ENCODE results near the gene TP73. TPM values are rescaled to one million over a fixed set of nuclear protein-coding genes. Genes with fewer than 3 reads are reported as not detected.

TP73 gene
- total RNA-seq, 3 donors from 2014 or later: 0.66 to 1.0 TPM; not detected in 1

- Histone ChIP-seq H3K9me3 (no peaks in the 10 kb centered on the region), H3K27ac (no peak overlapping the region), H3K4me3 (no peak overlapping the region), H3K4me1 (no peaks in the 10 kb centered on the region), H3K36me3 (no peaks in the 10 kb centered on the region), H3K27me3 (peaks cover 0 to 27% of the 10 kb centered on the region in 2 donors)
- TF ChIP-seq POLR2A (IDR thresholded peaks at IDR 0.05) (no peak), POLR2AphosphoS5 (IDR thresholded peaks at IDR 0.05) (no peak), CTCF (IDR thresholded peaks at IDR 0.05) (no peak)
- DNase-seq (ENCODE audit: low spot score in 2 of 2): no peak
- intact Hi-C loops (cut with DNase I; ENCODE audit: low total_unique reads): no loop called here
Observed at GRCh38 chr1:3674100-3675094, 22.1 kb downstream of the TP73 start.

- no peak overlapping the region for H3K4me3 ChIP-seq
- H3K9me3 ChIP-seq: no peaks in the 10 kb centered on the region
Observed at GRCh38 chr1:3675436-3675835, 23.1 kb downstream of the TP73 start.

GRCh38 chr1:3676581-3677470, 24.5 kb downstream of the TP73 start:
- H3K4me3 ChIP-seq: no peak overlapping the region
- no peak overlapping the region for H3K27ac ChIP-seq
- no peaks in the 10 kb centered on the region for H3K9me3 ChIP-seq
- no peak for TF ChIP-seq POLR2A (IDR thresholded peaks at IDR 0.05)
- TF ChIP-seq POLR2AphosphoS5 (IDR thresholded peaks at IDR 0.05): no peak
- no peak for TF ChIP-seq CTCF (IDR thresholded peaks at IDR 0.05)
- no peaks in the 10 kb centered on the region for H3K4me1 ChIP-seq
- no peaks in the 10 kb centered on the region for H3K36me3 ChIP-seq
- no peak for DNase-seq (ENCODE audit: low spot score in 2 of 2)
- intact Hi-C loops (cut with DNase I; ENCODE audit: low total_unique reads): no loop called here
- H3K27me3 ChIP-seq: peaks cover 0 to 17% of the 10 kb centered on the region in 2 donors

More at GRCh38 chr1:3675436-3675835, 23.1 kb downstream of the TP73 start:
- no peaks in the 10 kb centered on the region for H3K36me3 ChIP-seq
- DNase-seq (ENCODE audit: low spot score in 2 of 2): no peak
- intact Hi-C loops (cut with DNase I; ENCODE audit: low total_unique reads): no loop called here
- no peak overlapping the region for H3K27ac ChIP-seq
- no peaks in the 10 kb centered on the region for H3K4me1 ChIP-seq
- TF ChIP-seq POLR2AphosphoS5 (IDR thresholded peaks at IDR 0.05) (no peak), CTCF (IDR thresholded peaks at IDR 0.05) (no peak), POLR2A (IDR thresholded peaks at IDR 0.05) (no peak)
- H3K27me3 ChIP-seq: peaks cover 0 to 26% of the 10 kb centered on the region in 2 donors

- intact Hi-C loops (cut with DNase I; ENCODE audit: low total_unique reads): no loop called here
Observed at GRCh38 chr1:3677484-3677883, 25.2 kb downstream of the TP73 start.

More at GRCh38 chr1:3677484-3677883, 25.2 kb downstream of the TP73 start:
- H3K4me3 ChIP-seq: no peak overlapping the region
- TF ChIP-seq CTCF (IDR thresholded peaks at IDR 0.05): no peak
- TF ChIP-seq POLR2A (IDR thresholded peaks at IDR 0.05): no peak
- no peak for TF ChIP-seq POLR2AphosphoS5 (IDR thresholded peaks at IDR 0.05)
- H3K27me3 ChIP-seq: peaks cover 0 to 11% of the 10 kb centered on the region in 2 donors
- H3K4me1 ChIP-seq: no peaks in the 10 kb centered on the region
- no peaks in the 10 kb centered on the region for H3K9me3 ChIP-seq
- no peak for DNase-seq (ENCODE audit: low spot score in 2 of 2)
- H3K27ac ChIP-seq: no peak overlapping the region
- H3K36me3 ChIP-seq: no peaks in the 10 kb centered on the region

Data from breast epithelium (tissue), 4 donors.